COR-L47 (cell line): ENCODE results near the gene GAPDHS.

Source experiments
- DNase-seq: peaks from one replicate; lab custom pipeline; 2025; lab: John Stamatoyannopoulos, UW

The GAPDHS gene

DNA sequence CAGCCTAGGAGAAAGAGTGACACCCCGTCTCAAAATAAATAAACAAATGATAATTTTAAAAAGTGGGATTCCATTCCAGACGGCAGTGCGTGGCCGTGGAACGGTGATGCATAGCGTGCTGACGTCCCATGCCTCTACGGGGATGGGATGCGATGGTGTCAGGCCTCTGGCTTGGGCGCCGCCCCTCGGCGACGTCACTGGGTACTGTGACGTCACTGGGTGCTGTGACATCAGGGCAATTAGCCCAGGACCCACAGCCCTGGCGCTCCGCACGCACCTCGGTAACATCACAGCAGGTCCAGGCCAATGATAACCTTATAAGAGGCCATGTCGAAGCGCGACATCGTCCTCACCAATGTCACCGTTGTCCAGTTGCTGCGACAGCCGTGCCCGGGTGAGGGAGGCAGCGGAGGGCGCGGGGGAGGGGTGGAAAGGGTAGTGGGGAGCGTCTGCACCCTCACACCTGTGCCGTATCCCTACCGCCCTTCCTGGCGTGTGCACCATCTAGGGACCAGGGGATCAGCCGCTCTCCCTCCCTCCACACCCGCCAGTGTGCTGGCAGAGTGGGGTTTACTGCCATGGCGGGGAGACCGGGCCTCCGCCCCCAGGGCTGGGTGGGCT is at the start of gene GAPDHS:
GAPDHS (plus strand) TSS at position 256 of the 621 bp plus-strand sequence; CDS start at position 328, 72 bp downstream.
- no peak for DNase-seq

DNA sequence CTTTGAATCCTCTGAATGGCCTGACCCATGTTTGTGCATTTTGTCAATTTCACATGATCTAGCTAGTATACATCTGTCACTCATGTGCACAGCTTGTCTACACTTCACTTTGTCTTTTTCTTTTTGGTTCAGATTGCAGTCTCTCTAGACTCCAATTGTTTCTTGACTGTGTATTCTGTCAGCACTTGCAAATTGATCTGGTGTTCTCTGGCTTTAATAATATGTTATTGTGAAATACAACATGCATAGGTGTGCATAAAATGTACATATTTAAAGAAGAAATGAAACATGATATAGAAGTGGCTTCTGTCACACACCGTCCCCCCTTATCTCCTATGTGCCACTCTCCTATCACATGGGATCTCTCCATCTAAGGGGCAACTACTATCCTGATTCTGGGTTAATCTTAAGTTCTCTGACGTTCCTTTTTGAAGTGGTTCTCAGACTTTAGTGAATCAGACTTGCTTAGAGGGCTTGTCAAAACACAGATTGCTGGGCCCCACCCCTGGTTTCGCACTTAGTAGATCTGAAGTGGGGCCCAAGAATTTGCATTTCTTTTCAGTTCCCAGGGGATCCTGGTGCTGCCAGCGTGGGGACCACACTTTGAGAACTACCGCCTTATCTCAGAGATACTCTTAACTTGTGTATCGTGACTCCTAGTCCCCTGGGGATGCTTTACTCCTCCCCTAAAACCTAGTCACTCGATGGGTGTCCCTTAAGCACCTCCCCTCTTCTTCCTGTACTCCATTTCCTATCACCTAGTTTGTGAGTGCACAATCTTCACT is 48.8 kb upstream of the GAPDHS start:
- DNase-seq: no peak

DNA sequence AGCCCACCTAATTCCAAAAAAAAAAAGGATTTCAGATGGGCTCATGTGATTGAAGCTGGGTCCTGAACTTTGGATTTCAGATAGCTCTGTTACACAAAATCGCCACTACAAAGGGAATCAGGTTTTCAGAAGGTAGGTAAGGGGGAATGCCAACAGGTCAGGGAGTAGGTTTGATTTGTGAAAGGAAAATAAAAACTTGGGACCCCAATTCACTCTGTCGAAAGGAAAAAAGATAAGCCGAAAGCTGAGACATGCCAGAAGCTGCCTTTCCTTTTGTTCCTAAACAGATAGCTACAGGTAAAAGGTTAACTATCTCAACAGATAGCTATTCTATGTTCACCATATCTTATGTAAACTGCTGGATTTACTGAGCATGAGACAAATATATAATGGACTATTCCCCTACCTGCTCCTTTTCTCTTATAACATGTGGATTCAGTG is 47.0 kb upstream of the GAPDHS start:
- DNase-seq: no peak

DNA sequence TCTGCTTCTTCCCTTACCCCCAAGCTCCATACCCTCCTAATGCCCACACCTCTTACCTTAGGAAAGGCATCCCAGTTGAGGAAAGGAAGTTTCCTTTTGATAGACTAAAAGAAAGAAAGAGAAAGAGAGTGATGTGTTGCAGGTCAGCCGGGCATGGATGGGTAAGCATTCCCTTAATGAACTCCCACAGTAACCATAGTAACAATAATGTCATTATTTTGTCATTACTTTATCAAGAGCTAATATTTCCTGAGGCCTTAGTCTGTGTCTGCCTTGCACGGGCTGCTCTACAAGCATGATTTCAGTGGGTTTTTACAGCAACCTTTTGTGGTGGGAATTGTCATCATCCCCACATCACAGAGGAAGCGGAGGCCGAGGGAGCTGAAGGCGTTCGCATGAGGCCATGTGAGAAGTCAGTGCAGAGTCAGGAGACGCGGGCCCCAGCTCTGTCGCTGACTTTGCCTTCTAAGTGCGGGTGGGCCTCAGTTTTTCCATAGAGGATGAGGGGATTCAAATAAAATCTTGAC is 45.5 kb upstream of the GAPDHS start:
- no peak for DNase-seq

DNA sequence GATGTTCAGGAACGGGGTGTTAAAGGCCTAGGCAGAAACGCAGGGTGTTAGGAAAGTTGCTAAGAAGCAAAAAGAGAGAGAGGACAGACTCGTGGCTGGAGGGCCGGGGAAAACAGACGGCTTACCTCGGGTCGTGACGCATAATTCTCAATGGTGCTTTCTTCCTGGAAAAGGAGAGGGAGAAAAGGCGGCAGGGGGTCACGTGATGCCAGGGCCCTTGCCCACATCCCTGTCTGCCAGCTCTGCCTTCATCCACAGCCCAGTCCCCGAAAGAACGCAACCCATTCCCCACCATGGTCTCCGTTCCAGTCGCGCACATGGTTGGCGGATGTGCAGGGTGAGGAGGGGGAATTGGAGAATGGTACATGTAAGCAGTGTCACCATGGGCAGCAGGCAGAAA is 44.6 kb upstream of the GAPDHS start:
- no peak for DNase-seq

DNA sequence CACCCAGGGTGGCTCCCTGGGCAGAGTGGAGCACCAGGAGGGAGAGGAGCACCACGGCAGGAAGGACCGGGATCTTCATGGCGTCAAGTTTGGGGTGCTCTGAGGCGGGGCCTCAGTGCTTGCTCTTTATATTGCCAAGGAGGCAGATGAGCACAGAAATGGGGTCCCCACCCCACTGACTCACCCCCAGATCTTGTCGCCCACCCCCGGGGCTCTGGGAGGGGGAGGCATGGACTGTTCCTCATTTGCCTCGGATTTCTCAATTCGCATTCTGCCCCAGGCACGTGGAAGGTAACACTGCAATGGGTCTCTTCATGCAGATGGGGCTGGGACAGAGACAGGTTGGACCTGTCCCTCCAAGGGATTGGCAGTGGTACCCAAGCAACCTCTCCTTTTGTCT is 42.9 kb upstream of the GAPDHS start, which contains the start of gene KRTDAP:
KRTDAP (minus strand) TSS at position 101 of the 400 bp plus-strand sequence; CDS start at position 79, 22 bp downstream.
- no peak for DNase-seq

DNA sequence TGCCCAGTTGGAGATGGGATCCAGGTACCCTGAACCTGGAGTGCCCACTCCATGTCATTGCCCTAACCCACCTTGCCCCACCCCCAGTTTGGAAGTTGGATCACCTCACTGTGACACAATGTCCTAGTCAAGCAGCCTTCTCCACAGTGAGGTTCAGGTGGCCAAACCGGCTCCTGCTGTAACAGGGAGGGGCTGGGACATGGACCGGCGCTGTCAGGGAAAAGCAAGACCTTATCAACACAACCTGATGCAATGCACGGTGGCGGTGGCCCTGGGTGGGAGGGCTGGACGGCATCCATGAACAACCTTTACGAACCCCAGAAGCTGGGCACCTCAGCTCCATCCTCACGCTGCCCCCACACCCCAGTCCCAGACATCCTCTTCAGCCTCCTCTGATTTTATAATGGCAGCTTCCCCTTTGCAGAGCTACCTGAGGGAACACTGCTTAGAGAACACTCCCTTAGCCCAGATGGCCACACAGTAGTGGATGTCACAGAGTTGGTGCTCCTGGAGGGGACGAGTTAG is 41.4 kb upstream of the GAPDHS start:
- no peak for DNase-seq

DNA sequence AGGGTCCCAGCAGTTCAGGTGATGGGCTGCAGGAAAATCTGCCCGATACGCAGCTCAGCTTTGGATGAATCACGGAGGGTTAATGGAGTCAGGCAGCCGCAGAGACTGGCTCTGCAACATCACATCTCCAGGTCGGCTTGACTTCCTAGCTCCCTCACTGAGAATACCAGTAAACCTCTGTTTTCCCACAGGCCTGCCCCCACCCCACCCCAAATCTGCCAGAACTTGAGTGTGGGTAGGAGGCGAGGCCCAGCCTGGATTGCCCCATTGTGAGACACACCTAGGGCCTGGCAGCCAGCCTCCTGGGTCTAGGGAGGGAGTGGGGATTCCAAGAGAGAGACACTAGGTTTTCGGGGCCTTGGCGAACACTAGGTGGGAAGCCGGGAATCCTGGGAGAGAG is 39.3 kb upstream of the GAPDHS start:
- no peak for DNase-seq

DNA sequence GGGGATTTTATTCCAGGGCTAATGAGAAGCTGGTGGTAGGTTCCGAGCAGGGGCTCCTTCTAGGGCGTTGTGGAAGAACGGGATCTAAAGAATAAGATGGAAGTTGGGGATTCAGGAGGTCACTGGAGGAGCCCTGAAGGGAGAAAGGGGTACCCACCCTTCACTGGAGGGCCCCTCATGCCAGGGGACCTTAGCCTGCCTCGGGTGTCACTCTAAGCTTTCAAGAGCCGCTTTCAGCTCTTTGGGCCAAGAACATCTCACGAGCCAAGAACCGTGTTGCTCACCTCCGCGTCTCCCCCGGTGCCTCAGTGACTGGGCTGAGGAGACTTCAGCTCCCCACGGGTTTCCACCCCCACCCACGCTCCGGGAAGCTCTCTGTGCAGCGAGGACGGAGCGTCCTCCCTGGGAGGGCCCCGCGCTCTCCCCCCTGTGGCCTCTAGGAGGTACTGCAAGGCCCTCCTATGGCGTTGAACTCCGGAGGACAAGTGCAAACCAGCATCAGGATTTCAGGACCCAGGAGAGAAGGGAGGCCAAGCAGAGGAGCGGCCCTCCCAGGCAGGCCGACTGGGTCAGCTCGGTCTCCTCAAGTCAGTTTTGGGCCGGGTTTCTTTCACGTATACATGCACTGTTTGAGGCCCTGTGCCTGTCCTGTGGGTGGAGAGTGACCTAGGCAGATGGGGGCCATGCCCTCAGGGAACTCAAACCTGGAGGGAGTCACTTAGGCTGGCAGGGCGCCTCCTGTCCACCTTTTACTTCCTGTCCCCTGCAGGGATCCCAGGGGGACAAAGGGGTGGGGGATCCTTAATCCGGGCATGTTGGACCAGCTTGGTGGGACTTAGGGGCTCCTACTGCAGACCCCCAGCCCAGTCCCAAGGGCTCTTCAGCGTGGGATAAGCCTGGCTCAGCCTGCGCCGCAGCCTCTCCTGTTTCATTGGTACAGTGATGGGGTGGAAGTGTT is 37.9 kb upstream of the GAPDHS start:
- peak; percentile 8 for DNase-seq

DNA sequence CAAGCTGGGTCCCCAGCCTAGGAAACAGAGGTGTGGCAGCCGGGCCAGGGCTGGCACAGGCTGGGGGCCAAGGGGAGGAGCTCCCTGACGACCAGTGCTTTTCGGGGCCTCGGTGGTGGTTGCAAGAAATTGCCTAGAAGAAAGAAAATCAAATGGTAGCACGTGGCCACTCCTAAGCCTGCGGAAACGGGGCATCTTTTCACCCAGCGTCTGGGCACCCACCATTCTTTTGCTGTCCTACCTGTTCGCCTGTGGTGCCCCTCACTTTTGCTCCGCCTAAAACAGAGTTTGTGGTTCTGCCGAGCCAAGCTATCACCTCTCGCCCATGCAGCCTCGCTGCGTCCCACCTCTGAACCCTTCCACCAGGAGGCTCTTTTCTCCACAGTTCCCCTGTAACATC is 35.9 kb upstream of the GAPDHS start:
- DNase-seq: no peak

DNA sequence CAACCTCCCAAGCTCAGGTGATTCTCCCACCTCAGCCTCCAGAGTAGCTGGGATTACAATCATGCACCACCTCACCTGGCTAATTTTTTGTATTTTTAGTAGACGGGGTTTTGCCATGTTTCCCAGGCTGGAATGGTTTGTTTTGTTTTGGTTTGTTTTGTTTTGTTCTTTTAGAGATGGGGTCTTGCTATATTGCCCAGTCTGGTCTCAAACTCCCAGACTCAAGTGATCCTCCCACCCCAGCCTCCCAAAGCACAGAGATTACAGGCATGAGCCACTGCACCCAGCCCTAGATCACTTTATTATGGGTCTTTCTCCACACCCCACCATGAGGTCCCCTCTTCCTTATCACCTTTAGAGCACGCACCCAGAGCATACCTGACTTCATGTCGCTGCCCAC is 35.0 kb upstream of the GAPDHS start:
- DNase-seq: no peak

DNA sequence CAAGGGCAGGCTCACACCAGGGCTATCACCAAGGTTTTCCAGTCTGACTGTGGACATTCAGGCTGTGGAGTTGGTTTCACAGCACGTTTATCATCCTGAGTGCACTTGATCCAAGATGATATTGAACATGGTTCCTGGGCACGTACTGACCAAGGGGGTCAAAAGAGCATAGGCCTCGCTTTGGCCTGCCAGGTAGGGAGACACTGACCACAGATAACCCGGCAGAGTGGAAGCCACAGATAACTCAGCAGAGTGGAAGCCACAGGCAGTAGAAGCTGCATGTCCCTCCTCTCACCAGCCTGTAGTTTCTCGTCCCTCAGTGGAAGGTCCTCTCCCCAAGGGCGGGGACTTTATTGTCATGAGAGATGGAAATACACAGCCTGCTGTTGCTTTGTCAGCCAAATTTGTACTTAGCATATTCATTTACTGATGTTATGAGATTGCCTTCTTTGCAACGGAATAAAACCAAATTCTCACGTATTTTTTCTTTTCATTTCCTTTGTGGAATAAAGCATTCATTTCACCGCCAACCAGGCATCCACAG is 34.2 kb upstream of the GAPDHS start:
- no peak for DNase-seq

DNA sequence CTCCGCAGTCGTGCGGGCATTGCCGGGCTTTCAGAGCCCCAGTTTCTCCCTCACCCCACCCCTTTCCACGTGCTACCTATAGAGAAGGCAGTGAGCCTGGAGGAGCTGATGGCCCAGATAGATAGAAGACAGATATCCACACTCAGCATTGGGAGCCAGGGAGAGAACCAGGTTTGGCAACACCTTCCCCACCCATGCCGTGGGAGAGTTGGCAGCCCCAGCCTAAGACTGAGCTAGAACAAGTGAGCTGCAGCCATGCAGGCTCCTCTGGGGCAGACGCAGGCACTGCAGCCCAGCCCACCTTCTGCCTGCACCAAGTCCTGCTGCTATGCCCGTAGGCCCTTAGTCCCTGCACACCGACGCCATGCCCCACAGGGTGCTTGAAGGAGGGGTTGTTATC is 32.6 kb upstream of the GAPDHS start:
- DNase-seq: no peak

DNA sequence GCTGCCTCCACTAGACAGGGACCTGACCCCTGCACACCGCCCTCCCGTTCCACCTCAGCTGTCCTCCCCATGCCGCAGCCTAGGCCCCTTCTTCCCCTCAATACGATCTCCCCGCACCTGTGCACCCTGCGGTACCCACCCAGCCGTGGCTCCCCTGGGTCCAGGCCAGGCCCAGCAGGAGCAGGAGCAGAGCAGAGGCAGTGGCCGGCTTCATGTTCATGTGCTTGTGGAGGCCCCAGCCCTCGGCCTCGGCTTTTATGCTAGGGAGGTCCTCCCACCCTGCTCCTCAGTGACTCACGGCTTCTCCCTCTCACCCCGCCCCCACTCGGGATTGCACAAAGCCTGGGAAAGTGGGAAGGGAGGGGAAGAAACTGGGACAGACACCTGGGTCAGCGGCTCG is 31.6 kb upstream of the GAPDHS start:
- DNase-seq: no peak

DNA sequence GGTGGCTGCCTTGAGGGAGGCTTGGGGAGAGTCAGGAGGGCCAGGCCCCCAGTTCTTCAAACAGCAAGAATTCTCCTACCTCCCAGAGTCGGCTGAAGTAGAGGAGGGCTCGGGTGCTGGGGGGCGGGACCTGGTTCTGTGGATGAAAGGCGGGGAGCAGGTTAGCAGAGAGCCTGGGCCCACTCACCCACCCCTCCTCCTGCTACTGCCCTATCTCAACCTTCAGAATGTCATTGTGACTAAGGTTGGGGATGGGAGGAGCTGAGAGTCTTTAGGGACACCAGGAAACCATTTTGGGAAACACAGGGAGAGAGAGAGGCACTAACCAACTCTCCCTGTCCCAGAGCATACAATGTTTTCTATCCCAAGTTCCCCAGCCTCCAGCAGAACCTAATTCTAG is 30.5 kb upstream of the GAPDHS start:
- no peak for DNase-seq

DNA sequence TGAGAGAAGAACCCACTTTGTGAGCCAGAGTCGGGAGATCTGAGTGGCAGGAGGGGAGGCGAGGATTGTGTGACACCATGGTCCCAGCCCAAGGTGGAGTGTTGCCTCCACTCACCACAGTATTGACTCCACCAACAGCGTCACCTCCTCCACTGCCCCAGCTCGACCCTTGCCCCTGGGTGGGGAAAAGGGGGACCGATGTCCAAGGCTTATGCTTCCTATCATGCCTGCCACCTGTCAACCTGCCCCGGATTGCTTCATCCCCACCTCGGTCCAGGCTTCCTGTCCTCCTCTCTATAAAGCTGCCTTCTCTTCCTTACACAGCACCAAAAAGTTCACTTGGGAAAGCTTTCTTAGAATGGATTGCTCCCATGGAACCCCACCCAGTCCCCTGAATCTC is 27.2 kb upstream of the GAPDHS start:
- no peak for DNase-seq

DNA sequence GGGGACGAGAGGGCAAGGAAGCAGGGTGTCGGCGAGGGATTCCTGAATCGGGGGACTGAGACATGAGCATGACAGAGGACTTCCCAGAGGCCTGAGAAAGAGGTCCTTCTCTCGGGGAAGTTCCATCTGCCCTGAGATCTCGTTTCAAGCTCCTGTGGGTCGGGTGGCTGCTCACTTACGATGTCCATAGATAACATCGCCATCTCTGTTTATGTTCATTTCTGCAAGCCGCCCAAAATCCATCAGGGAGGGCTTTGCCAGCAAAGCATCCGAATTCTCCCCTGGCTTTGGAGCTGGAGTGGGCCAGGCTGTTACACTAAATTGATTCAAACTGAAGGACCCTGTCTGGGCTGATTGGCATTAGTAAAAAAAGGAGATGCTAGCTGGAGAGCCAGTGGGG is 25.7 kb upstream of the GAPDHS start:
- no peak for DNase-seq

DNA sequence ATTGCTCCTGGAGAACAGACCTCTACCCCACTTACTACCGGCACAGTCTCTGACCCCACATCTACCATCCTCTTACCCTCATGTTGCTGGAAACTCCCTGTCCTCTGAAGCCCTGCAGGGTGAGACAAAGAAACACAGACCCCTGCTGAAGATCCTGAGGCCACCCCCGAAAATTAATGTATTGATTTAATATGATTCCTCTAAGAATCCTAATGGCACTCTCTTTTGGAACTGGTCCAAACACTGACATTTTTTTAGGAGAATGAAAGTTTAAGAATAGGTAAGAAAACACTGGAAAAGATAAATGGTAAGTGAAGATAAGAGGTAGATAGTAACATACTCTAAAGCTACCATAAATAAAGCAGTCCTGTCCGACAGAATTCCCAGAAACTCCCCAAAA is 25.1 kb upstream of the GAPDHS start:
- no peak for DNase-seq

DNA sequence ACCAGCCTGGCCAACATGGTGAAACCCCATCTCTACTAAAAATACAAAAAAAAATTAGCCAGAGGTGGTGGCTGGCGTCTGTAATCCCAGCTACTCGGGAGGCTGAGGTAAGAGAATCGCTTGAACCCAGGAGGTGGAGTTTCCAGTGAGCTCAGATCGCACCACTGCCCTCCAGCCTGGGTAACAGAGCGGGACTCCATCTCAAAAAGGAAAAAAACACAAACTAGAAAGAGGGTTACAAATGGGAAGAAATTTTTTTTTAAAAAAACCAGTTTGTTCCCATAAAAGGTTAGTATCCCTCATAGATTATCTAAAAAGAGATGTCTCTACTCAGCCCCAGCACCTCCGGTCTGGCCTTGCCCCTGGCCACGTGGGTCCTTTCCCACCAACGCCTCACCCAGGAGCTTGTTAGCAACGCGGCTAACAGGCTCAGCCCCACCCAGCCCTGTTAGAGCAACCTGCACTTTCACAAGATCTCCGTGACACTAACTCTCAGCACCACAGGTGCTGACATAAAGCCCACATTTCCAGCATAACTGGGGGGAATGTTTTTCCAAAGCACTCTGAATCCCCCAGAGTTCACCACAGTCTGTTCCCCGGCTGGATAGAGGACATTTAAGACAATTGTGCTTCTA is 24.1 kb upstream of the GAPDHS start:
- DNase-seq: no peak

DNA sequence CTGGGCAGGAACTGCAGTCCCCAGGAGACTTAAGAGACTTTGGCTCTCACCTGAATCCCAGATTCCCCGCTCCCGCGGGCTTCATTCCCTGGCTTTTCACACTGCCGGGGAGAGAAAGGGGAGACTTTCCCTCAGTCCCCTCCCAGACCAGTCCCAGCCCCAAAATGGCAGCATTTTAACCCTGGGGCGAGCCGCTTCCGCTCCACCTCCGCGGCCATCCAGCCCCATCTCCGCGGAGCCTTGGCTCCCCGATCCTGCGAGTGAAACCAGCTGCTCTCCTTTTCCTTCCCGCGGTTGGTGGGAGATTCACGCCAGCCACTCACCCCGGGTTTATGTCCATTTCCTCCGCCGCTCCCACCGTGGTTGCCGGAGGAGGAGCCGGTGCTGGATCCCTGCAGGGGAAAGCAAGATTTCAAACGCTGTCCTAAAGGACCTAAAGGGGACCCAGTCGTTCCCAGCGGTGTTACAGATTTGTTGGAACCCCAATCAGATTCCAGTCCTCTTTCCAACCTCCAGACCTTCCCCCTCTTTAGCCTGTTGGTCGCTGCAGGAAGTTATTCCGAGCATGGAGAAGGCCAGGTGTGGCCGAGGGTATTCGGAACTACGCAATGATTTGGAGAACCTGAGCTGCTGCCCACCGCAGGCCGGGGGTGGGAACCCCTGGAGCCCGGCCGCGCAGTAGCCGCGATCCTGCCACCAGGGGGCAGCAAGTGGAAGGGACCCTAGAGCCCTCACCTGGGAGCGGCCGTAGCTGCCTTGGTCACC is 23.2 kb upstream of the GAPDHS start:
- DNase-seq: peak; percentile 29

DNA sequence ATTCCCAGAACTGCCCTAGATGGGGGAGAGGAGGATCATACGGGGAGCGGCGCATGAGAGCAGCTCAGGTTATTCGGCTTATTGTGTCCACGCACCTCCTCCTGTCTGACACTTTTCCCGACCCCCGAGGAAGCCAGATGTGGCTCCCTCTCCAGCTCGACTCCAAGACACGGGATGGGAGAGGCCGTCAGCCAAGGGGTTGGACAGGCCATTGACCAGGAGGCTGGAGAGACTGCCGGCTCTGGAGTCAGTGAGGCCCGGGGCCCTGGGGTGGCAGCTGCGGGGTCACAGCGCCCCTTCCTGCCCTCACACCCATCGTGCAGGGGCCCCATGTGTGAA is 22.7 kb upstream of the GAPDHS start:
- no peak for DNase-seq
